ENCODE measurements around the gene PRICKLE2.

PRICKLE2 gene

GRCh38 chr3:64215559-64215958 lies 9.7 kb downstream of the PRICKLE2 start:
- Histone ChIP-seq H2AFZ (ENCODE audit: low read length) (no peak overlapping the region), H3K9ac (ENCODE audit: low read length) (no peak overlapping the region), H3K79me2 (ENCODE audit: low read length) (peaks cover 64% of the 10 kb centered on the region), H3K27me3 (replicated peaks; ENCODE audit: insufficient read depth, low read length) (no peaks in the 10 kb centered on the region), H3K4me3 (ENCODE audit: low read length) (no peak overlapping the region), H3K36me3 (replicated peaks; ENCODE audit: insufficient read depth, low read length) (no peaks in the 10 kb centered on the region), H3K9me3 (replicated peaks; ENCODE audit: insufficient read depth, low read length) (no peaks in the 10 kb centered on the region), H3K9me2 (replicated peaks; ENCODE audit: insufficient read depth, low read length) (no peaks in the 10 kb centered on the region), H3F3A (ENCODE audit: insufficient read depth, low read length) (no peaks in the 10 kb centered on the region), H3K27ac (ENCODE audit: low read length) (no peak overlapping the region), H3K4me2 (ENCODE audit: low read depth, low read length) (no peak overlapping the region), H3K4me1 (ENCODE audit: low read length) (peaks cover 8% of the 10 kb centered on the region), H4K20me1 (ENCODE audit: insufficient read depth, low read length) (no peaks in the 10 kb centered on the region)
- DNase-seq = no peak
- TF ChIP-seq EZH2 (optimal IDR thresholded peaks at IDR 0.05; ENCODE audit: low read depth, low read length) (no peak), EZH2phosphoT487 (IDR thresholded peaks at IDR 0.05; ENCODE audit: low read length) (no peak), CTCF (IDR thresholded peaks at IDR 0.05; ENCODE audit: low read length) (no peak)

GRCh38 chr3:64215103-64215502 lies 10.2 kb downstream of the PRICKLE2 start:
- H3K4me3 ChIP-seq (ENCODE audit: low read length) = no peak overlapping the region
- no peaks in the 10 kb centered on the region for H3K9me3 ChIP-seq (replicated peaks; ENCODE audit: insufficient read depth, low read length)
- peaks cover 59% of the 10 kb centered on the region for H3K79me2 ChIP-seq (ENCODE audit: low read length)
- no peak for DNase-seq
- peaks cover 8% of the 10 kb centered on the region for H3K4me1 ChIP-seq (ENCODE audit: low read length)
- no peaks in the 10 kb centered on the region for H3K36me3 ChIP-seq (replicated peaks; ENCODE audit: insufficient read depth, low read length)
- H3K27me3 ChIP-seq (replicated peaks; ENCODE audit: insufficient read depth, low read length) = no peaks in the 10 kb centered on the region
- TF ChIP-seq CTCF (IDR thresholded peaks at IDR 0.05; ENCODE audit: low read length) = no peak
- no peak for TF ChIP-seq EZH2phosphoT487 (IDR thresholded peaks at IDR 0.05; ENCODE audit: low read length)
- TF ChIP-seq EZH2 (optimal IDR thresholded peaks at IDR 0.05; ENCODE audit: low read depth, low read length) = no peak
- H4K20me1 ChIP-seq (ENCODE audit: insufficient read depth, low read length) = no peaks in the 10 kb centered on the region
- H3K4me2 ChIP-seq (ENCODE audit: low read depth, low read length) = no peak overlapping the region
- no peaks in the 10 kb centered on the region for H3F3A ChIP-seq (ENCODE audit: insufficient read depth, low read length)
- no peak overlapping the region for H3K27ac ChIP-seq (ENCODE audit: low read length)
- H3K9ac ChIP-seq (ENCODE audit: low read length) = no peak overlapping the region
- no peak overlapping the region for H2AFZ ChIP-seq (ENCODE audit: low read length)
- no peaks in the 10 kb centered on the region for H3K9me2 ChIP-seq (replicated peaks; ENCODE audit: insufficient read depth, low read length)

GRCh38 chr3:64214381-64215018 lies 10.8 kb downstream of the PRICKLE2 start:
- no peak overlapping the region for H2AFZ ChIP-seq (ENCODE audit: low read length)
- no peak for DNase-seq
- TF ChIP-seq EZH2phosphoT487 (IDR thresholded peaks at IDR 0.05; ENCODE audit: low read length) = no peak
- no peak for TF ChIP-seq EZH2 (optimal IDR thresholded peaks at IDR 0.05; ENCODE audit: low read depth, low read length)
- TF ChIP-seq CTCF (IDR thresholded peaks at IDR 0.05; ENCODE audit: low read length) = no peak
- H3K27me3 ChIP-seq (replicated peaks; ENCODE audit: insufficient read depth, low read length) = no peaks in the 10 kb centered on the region
- no peaks in the 10 kb centered on the region for H3F3A ChIP-seq (ENCODE audit: insufficient read depth, low read length)
- no peaks in the 10 kb centered on the region for H3K9me2 ChIP-seq (replicated peaks; ENCODE audit: insufficient read depth, low read length)
- no peak overlapping the region for H3K4me2 ChIP-seq (ENCODE audit: low read depth, low read length)
- peaks cover 8% of the 10 kb centered on the region for H3K4me1 ChIP-seq (ENCODE audit: low read length)
- no peaks in the 10 kb centered on the region for H4K20me1 ChIP-seq (ENCODE audit: insufficient read depth, low read length)
- no peaks in the 10 kb centered on the region for H3K36me3 ChIP-seq (replicated peaks; ENCODE audit: insufficient read depth, low read length)
- peaks cover 57% of the 10 kb centered on the region for H3K79me2 ChIP-seq (ENCODE audit: low read length)
- no peaks in the 10 kb centered on the region for H3K9me3 ChIP-seq (replicated peaks; ENCODE audit: insufficient read depth, low read length)
- H3K9ac ChIP-seq (ENCODE audit: low read length) = no peak overlapping the region
- no peak overlapping the region for H3K27ac ChIP-seq (ENCODE audit: low read length)
- H3K4me3 ChIP-seq (ENCODE audit: low read length) = no peak overlapping the region

All from MM.1S (cell line).